HCEC 1CT (cell line): ENCODE data around the gene WIF1.

Experiments
- DNase-seq: peaks from one replicate; pipeline ENCODE4 v3.0.0-alpha.2; 2017

WIF1 gene

GRCh38 chr12:65019696-65020234, 101.3 kb downstream of the WIF1 start:
- DNase-seq: no peak

- DNase-seq: no peak
These were observed 104.0 kb downstream of the WIF1 start for GRCh38 chr12:65016881-65017650.

GRCh38 chr12:65015850-65016249, 105.3 kb downstream of the WIF1 start:
- no peak for DNase-seq

DNA sequence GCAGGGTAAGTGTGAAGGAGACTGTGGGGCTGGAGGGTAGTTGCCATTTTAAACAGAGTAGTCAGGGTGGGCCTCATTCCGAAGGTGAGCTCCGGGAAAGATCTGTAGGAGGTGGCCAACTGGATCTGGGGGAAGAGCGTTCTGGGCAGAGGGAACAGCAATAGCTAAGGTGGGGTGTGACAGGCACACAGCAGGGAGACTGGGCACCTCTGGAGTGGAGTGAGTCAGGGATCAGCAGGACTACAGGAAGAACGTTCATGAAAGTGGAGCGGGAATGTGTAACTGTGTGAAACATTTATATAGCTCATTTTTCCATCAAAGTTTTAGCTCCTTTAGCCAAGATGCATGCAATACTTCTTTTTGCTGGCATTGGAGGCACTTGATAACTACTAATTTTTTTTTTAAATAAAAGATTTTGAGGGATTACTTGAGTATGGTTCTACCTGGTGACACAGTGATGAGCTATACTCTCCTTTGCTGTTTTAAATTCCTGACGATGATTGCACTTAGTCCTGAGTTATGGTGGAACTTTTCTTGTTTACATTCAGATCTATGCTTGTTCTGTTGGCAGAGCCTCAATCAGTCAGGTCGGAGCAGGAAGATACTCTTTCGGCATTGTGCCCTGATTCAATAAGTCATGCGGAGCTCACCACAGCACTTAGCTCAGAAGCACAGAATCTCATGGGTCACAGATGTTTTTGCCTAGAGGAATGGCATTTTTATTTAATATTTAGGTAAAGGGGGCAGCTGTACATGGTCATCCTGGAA, 106.4 kb downstream of the WIF1 start:
- DNase-seq: no peak

DNA sequence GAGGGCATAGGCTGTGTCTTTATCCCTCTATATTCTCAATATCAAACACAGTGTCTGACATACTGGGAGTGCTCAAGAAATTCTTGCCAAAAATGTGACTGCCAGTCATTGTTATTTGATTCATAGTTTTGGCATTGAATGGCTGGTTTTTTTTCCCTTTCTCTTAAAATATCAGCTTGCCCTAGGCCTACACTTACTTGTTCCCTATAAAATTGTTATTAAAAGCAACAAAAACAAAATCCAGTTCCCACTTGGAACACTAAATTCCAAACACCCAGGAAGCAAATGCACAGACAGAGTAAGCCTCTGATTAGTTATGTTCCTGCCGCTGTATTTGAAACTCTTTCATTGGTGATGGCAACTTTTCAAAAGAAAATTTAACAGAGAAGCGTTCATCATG, 110.7 kb downstream of the WIF1 start:
- no peak for DNase-seq

GRCh38 chr12:65005716-65006115, 115.4 kb downstream of the WIF1 start:
- no peak for DNase-seq

DNA sequence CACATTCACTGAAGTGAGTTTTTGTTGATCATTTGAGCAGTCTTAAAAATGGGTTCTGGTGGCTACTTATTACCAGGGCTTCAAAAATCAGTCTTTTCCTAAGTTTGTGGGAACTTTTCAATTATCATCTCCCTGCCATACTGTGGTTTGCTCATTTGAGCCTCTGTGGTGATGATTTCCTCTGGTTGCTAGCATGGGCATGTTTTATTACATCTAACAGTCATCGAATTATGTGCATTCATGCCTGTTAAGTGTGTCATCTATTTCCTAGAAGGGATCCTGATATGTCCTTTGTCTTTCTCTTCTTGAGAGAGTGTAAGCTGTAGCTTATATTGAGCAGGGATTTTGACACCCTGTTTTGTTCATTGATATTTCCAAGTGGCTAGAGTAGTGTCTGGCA, 116.8 kb downstream of the WIF1 start:
- DNase-seq: peak; percentile 34
